GM10266 (cell line): Measurements from ENCODE around the gene SMAD6.

Experiments used
- DNase-seq: peaks from one replicate; pipeline ENCODE4 v3.0.0; 2012; ENCODE audit errors: extremely low spot score
- TF ChIP-seq, protein P1 (sequence below): IDR thresholded peaks from 2 replicates; pipeline ENCODE4 v1.5.1; 2012; ENCODE audit warnings: mild to moderate bottlenecking, low read depth; ENCODE audit not compliant: control insufficient read depth, insufficient read depth; ENCODE audit errors: missing control alignments

SMAD6 gene

DNA sequence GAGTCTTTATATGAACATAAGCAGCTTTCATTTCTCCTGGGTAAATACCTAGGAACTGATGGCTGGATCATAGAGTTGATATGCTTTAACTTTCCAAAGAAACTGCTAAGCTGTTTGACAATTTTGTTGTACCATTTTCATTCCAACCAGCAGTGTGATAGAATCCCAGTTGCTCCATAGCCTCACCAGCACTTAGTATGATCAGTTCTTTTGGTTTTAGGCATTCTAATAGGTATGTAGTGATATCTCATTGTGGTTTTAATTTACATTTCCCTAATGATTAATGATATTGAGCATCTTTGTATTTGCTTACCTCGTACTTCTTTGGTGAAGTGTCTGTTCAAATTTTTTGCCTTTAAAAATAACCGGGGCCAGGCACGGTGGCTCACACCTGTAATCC lies 38.4 kb upstream of the SMAD6 start:
- DNase-seq: no peak
- TF ChIP-seq, protein P1, sequence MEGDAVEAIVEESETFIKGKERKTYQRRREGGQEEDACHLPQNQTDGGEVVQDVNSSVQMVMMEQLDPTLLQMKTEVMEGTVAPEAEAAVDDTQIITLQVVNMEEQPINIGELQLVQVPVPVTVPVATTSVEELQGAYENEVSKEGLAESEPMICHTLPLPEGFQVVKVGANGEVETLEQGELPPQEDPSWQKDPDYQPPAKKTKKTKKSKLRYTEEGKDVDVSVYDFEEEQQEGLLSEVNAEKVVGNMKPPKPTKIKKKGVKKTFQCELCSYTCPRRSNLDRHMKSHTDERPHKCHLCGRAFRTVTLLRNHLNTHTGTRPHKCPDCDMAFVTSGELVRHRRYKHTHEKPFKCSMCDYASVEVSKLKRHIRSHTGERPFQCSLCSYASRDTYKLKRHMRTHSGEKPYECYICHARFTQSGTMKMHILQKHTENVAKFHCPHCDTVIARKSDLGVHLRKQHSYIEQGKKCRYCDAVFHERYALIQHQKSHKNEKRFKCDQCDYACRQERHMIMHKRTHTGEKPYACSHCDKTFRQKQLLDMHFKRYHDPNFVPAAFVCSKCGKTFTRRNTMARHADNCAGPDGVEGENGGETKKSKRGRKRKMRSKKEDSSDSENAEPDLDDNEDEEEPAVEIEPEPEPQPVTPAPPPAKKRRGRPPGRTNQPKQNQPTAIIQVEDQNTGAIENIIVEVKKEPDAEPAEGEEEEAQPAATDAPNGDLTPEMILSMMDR: no peak

DNA sequence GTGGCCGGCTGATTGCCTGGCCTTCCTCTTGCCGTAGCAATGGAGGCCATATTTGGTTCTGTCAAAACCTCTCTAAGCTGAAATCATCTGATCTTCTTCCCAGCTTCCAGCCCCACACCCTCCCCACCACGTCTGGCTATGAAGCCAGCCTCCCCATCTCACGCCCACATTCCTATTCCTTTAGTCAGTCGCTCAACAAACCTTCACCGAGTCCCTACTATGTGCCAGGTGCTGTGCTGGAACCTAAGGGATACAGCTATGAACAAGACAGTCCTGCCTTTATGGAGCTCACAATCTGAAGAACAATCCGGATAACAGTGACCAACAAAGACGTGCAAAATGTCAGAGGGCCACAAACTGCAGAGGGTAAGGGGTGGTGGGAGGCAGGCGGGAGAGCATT lies 31.9 kb upstream of the SMAD6 start:
- TF ChIP-seq, protein P1: no peak
- DNase-seq: no peak

GRCh38 chr15:66670762-66671580 lies 31.1 kb upstream of the SMAD6 start:
- DNase-seq: no peak
- TF ChIP-seq, protein P1: no peak

DNA sequence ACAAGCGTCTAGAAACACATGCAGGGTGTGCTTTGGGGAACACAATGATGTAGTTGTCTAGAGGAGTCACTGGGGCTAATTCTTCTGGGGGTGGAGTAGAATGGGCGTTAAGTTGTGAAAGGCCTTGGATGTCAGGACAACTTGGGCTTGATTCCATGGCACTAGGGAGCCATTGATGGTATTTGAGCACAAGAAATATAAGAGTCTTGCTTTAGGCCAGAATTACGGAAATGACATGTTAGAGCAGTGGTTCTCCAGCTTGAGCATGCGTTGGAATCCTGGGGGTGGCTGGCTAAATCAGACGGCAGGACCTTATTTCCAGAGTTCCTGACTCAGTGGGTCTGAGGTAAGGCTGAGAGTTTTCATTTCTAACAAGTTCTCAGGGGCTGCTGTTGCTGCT lies 29.2 kb upstream of the SMAD6 start:
- TF ChIP-seq, protein P1: no peak
- no peak for DNase-seq

DNA sequence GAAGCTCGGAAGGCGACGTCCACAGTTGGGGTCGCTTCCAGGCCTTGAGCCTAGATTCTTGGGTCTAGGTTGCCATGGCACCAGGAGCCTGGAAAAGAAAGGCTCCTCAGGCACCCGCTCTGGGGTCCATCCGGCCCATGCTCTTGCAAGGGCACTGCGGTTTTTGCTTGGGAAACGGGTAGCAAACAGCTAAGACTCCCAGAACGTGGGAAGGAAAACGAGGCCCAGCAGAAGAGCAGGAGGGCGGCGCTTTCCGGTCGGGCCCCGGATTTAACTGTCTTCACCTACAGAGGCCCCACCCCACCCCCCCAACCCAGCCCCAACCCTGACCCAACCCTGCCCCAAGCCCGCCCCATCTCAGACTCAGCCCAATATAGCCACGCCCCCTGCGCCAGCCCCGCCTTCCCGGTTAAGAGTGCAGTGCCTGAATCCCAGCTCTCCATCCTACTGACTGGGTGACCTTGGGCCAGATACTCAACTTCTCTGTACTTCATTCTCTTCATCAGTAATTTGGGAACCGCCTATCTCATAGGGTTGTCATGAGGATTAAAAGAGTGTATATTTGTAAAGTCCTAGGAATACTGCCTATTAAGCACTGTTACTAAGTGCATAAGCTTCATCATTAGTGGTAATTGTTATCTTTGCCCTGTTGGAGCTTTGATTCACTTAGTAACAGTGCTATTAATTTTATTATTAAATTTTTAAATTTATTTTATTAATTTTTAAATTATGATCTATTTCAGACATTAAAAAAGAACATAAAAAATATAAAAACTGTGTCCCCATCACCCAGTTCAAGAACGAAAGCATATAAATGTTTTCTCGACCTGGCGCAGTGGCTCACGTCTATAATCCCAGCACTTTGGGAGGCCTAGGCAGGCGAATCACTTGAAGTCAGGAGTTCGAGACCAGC lies 28.4 kb upstream of the SMAD6 start:
- DNase-seq: no peak
- TF ChIP-seq, protein P1: no peak

DNA sequence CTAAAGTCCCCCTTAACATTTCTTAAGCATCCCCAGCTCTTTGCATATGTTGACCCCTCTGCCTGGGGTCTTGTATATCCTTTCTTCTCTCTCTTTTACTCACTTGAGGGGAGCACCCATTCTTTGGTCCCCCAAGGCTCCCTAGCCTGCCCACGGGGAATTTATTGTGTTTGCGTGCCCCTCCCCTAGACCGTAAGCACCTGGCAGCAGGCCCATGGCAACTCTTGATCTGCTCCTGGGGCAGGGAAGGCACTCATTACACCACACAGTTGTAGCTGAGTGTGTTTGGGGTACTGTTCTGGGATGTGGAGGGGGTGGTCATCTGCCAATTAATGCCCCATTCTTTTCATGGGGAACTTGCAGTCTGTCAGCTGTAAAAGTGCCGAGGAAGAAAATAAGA lies 27.3 kb upstream of the SMAD6 start:
- DNase-seq: no peak
- TF ChIP-seq, protein P1: no peak
